ENCODE data around the gene NR2E3. TPM values are rescaled to one million over a fixed set of nuclear protein-coding genes. Genes with fewer than 3 reads are reported as not detected.

NR2E3 gene
- total RNA-seq, 1 experiment from 2014 or later: 0.77 TPM

DNA sequence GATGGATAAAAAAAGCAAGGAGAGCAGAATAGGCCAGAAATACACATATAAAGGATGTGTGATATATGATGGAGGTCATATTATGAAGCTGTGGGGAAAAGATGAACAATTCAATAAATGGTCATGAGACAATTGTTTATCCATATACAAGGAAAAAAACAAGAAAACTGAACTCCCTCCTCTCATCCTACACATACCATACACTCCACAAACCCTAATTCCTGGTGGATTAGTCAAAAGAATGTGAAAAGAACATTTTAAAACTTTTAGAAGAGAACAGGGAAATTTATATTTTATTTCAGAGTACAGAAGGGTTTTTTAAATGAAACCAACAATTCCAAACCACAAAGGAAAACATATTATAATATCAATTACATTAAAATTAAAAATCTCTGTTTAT is 34.5 kb upstream of the NR2E3 start:
- Histone ChIP-seq H3K27me3 (ENCODE audit: low read length) (no peaks in the 10 kb centered on the region), H3K4me2 (ENCODE audit: low read length) (no peak overlapping the region), H3K27ac (ENCODE audit: low read length) (no peak overlapping the region), H3K4me1 (ENCODE audit: insufficient read depth, low read length) (peaks cover 26% of the 10 kb centered on the region), H3K9me2 (replicated peaks; ENCODE audit: low read length) (no peaks in the 10 kb centered on the region), H4K20me1 (ENCODE audit: low read length) (no peaks in the 10 kb centered on the region), H3K9ac (ENCODE audit: low read length) (no peak overlapping the region), H3K4me3 (ENCODE audit: low read length) (no peak overlapping the region), H3F3A (ENCODE audit: low read length, unreplicated experiment) (no peaks in the 10 kb centered on the region), H3K9me3 (ENCODE audit: low read length) (no peaks in the 10 kb centered on the region), H3K36me3 (ENCODE audit: low read depth, low read length) (peaks cover 4% of the 10 kb centered on the region; the same call in 1 of the 2 replicates), H2AFZ (ENCODE audit: low read length) (no peak overlapping the region), H3K79me2 (ENCODE audit: low read length) (no peaks in the 10 kb centered on the region)
- POLR2A ChIA-PET (ENCODE audit: unreplicated experiment): no interaction called here
- TF ChIP-seq EZH2 (IDR thresholded peaks at IDR 0.05; ENCODE audit: low read length, unreplicated experiment) (no peak), EZH2phosphoT487 (IDR thresholded peaks at IDR 0.05; ENCODE audit: borderline replicate concordance, low read length) (no peak)
- TF ChIP-seq, protein P1, sequence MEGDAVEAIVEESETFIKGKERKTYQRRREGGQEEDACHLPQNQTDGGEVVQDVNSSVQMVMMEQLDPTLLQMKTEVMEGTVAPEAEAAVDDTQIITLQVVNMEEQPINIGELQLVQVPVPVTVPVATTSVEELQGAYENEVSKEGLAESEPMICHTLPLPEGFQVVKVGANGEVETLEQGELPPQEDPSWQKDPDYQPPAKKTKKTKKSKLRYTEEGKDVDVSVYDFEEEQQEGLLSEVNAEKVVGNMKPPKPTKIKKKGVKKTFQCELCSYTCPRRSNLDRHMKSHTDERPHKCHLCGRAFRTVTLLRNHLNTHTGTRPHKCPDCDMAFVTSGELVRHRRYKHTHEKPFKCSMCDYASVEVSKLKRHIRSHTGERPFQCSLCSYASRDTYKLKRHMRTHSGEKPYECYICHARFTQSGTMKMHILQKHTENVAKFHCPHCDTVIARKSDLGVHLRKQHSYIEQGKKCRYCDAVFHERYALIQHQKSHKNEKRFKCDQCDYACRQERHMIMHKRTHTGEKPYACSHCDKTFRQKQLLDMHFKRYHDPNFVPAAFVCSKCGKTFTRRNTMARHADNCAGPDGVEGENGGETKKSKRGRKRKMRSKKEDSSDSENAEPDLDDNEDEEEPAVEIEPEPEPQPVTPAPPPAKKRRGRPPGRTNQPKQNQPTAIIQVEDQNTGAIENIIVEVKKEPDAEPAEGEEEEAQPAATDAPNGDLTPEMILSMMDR (conservative IDR thresholded peaks at IDR 0.05; ENCODE audit: low read depth, low read length): no peak
- no peak for ATAC-seq
- DNase-seq: no peak
- intact Hi-C loops (cut with micrococcal nuclease): no loop called here
- CTCF ChIA-PET: no interaction called here
- no TSS peak for BruUV-seq (replicated peaks)

DNA sequence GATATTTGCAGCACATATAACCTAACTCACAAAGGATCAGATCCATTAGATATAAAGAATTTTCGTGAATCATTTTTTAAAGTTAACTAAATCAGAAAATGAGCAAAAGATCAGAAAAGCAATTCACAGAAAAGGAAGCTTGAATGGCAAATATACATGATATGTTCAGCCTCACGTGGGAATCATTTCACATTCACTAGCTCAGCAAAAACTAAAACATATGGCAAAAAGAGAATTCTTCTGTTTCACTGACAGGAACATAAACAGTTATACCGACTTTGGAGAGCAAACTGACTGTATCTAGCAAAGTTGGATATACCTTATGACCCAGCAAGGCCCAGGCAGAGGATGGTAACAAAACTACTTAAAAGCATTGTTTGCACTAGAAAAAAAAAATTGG is 34.0 kb upstream of the NR2E3 start:
- ATAC-seq: no peak
- Histone ChIP-seq H3F3A (ENCODE audit: low read length, unreplicated experiment) (no peaks in the 10 kb centered on the region), H2AFZ (ENCODE audit: low read length) (no peak overlapping the region), H3K36me3 (ENCODE audit: low read depth, low read length) (peaks cover 4% of the 10 kb centered on the region; the same call in 1 of the 2 replicates), H3K27me3 (ENCODE audit: low read length) (no peaks in the 10 kb centered on the region), H3K4me3 (ENCODE audit: low read length) (no peak overlapping the region), H3K27ac (ENCODE audit: low read length) (no peak overlapping the region), H3K79me2 (ENCODE audit: low read length) (no peaks in the 10 kb centered on the region), H3K4me1 (ENCODE audit: insufficient read depth, low read length) (peaks cover 31% of the 10 kb centered on the region), H3K4me2 (ENCODE audit: low read length) (no peak overlapping the region), H4K20me1 (ENCODE audit: low read length) (no peaks in the 10 kb centered on the region), H3K9me2 (replicated peaks; ENCODE audit: low read length) (no peaks in the 10 kb centered on the region), H3K9me3 (ENCODE audit: low read length) (no peaks in the 10 kb centered on the region), H3K9ac (ENCODE audit: low read length) (no peak overlapping the region)
- intact Hi-C loops (cut with micrococcal nuclease): no loop called here
- DNase-seq: no peak
- no TSS peak for BruUV-seq (replicated peaks)
- TF ChIP-seq, protein P1 (conservative IDR thresholded peaks at IDR 0.05; ENCODE audit: low read depth, low read length): no peak
- POLR2A ChIA-PET (ENCODE audit: unreplicated experiment): no interaction called here
- CTCF ChIA-PET: no interaction called here

DNA sequence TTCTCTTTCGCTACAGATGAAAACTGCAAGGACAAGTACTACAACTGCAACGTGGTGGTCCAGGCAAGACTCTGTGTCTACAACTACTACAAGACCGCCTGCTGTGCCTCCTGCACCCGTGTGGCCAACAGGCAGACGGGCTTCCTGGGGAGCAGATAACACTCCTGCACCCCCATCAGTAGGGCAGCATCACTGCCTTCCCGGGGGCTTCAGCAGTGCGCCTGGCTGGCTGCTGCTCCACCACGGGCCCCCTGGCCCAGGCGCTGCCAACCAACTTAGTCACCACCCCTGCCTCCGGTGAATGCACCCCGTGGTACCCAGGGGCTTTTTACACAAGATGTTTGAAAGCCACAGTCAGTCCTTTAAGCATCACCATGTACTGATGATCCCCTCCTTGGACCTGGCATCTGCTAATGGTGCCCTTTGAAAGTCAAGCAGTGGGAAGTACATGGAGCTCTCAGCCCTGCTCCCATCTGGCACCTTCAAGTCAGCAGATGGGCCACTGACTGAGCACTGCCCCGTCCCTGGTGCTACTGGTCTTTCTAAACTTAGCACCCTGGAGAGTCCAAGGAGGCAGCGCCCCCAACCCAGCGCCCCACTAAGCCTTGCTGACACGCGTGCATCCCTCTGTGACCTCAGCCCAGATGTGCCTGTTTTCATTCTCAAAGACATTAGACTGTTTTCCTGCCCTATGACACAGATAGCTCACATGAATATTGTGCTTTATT is 33.0 kb upstream of the NR2E3 start:
- no peak overlapping the region for H2AFZ ChIP-seq (ENCODE audit: low read length)
- TF ChIP-seq, protein P1 (conservative IDR thresholded peaks at IDR 0.05; ENCODE audit: low read depth, low read length): no peak
- CTCF ChIA-PET: no interaction called here
- no peak overlapping the region for H3K4me3 ChIP-seq (ENCODE audit: low read length)
- POLR2A ChIA-PET (ENCODE audit: unreplicated experiment): no interaction called here
- no peak for DNase-seq
- H3K9ac ChIP-seq (ENCODE audit: low read length): no peak overlapping the region
- H3K27ac ChIP-seq (ENCODE audit: low read length): no peak overlapping the region
- no peaks in the 10 kb centered on the region for H3K79me2 ChIP-seq (ENCODE audit: low read length)
- no peak for ATAC-seq
- no peaks in the 10 kb centered on the region for H3K9me3 ChIP-seq (ENCODE audit: low read length)
- H3K36me3 ChIP-seq (ENCODE audit: low read depth, low read length): no peaks in the 10 kb centered on the region
- no TSS peak for BruUV-seq (replicated peaks)
- no peak overlapping the region for H3K4me2 ChIP-seq (ENCODE audit: low read length)
- H3K27me3 ChIP-seq (ENCODE audit: low read length): no peaks in the 10 kb centered on the region
- intact Hi-C loops (cut with micrococcal nuclease): no loop called here
- H3F3A ChIP-seq (ENCODE audit: low read length, unreplicated experiment): no peaks in the 10 kb centered on the region
- H3K9me2 ChIP-seq (replicated peaks; ENCODE audit: low read length): no peaks in the 10 kb centered on the region
- no peaks in the 10 kb centered on the region for H4K20me1 ChIP-seq (ENCODE audit: low read length)
- H3K4me1 ChIP-seq (ENCODE audit: insufficient read depth, low read length): peaks cover 34% of the 10 kb centered on the region
